SK-N-SH treated with all-trans-retinoic acid at 6 μM for 48 hours (cell line): Measurements from ENCODE around the gene PARP3.

Experiments used
- ATAC-seq: fragments of 200-7000 bp; cut with Tn5 transposase; 3 replicates; pipeline ENCODE4 v1.9.1; 2020; ENCODE audit warnings: mild to moderate bottlenecking, moderate library complexity
- ARNTL ChIP-seq: fragments of 450-650 bp; formaldehyde crosslinking; IDR thresholded peaks from 2 replicates; pipeline ENCODE4 v1.5.0; 2020; ENCODE audit warnings: low read depth, mild to moderate bottlenecking, moderate library complexity, borderline replicate concordance
- BACH2 ChIP-seq: fragments of 250-450 bp; sonication (Bioruptor Pico); IDR thresholded peaks from 2 replicates; pipeline ENCODE4 v1.9.0; 2021; ENCODE audit warnings: mild to moderate bottlenecking, borderline replicate concordance
- CSDC2 ChIP-seq: fragments of 250-450 bp; sonication (Bioruptor Pico); IDR thresholded peaks from 2 replicates; pipeline ENCODE4 v1.5.0; 2020; ENCODE audit warnings: mild to moderate bottlenecking, moderate library complexity
- ESRRG ChIP-seq: fragments of 250-450 bp; sonication (Bioruptor Pico); IDR thresholded peaks from 2 replicates; pipeline ENCODE4 v1.6.1; 2021; ENCODE audit warnings: mild to moderate bottlenecking
- GLIS3 ChIP-seq: fragments of 250-450 bp; sonication (Bioruptor Pico); IDR thresholded peaks from 2 replicates; pipeline ENCODE4 v1.5.0; 2020; ENCODE audit warnings: mild to moderate bottlenecking, moderate library complexity
- ISL1 ChIP-seq: fragments of 250-450 bp; sonication (Bioruptor Pico); IDR thresholded peaks from 2 replicates; pipeline ENCODE4 v2.1.2; 2022; ENCODE audit warnings: mild to moderate bottlenecking, moderate library complexity
- OSR1 ChIP-seq: fragments of 250-450 bp; sonication (Bioruptor Pico); IDR thresholded peaks from 2 replicates; pipeline ENCODE4 v1.8.0; 2022; ENCODE audit warnings: moderate library complexity, mild to moderate bottlenecking, inconsistent platforms
- PPARA ChIP-seq: fragments of 250-450 bp; sonication (Bioruptor Pico); IDR thresholded peaks from 2 replicates; pipeline ENCODE4 v1.5.0; 2020; ENCODE audit warnings: mild to moderate bottlenecking, borderline replicate concordance
- RARB ChIP-seq: fragments of 250-450 bp; sonication (Bioruptor Pico); IDR thresholded peaks from 2 replicates; pipeline ENCODE4 v1.8.0; 2021; ENCODE audit warnings: mild to moderate bottlenecking, moderate library complexity
- SNAI2 ChIP-seq: fragments of 250-450 bp; sonication (Bioruptor Pico); IDR thresholded peaks from 2 replicates; pipeline ENCODE4 v1.5.0; 2020; ENCODE audit warnings: mild to moderate bottlenecking, moderate library complexity
- TOX ChIP-seq: fragments of 250-450 bp; sonication (Bioruptor Pico); IDR thresholded peaks from 2 replicates; pipeline ENCODE4 v1.8.0; 2021; ENCODE audit warnings: mild to moderate bottlenecking, moderate library complexity, borderline replicate concordance
- ZC3H10 ChIP-seq: fragments of 250-450 bp; sonication (Bioruptor Pico); IDR thresholded peaks from 2 replicates; pipeline ENCODE4 v1.5.1; 2021; ENCODE audit warnings: mild to moderate bottlenecking, moderate library complexity
- ZFP3 ChIP-seq: fragments of 250-450 bp; sonication (Bioruptor Pico); IDR thresholded peaks from 2 replicates; pipeline ENCODE4 v1.5.0; 2020; ENCODE audit warnings: mild to moderate bottlenecking, moderate library complexity
- ZFP30 ChIP-seq: fragments of 450-650 bp; formaldehyde crosslinking; IDR thresholded peaks from 2 replicates; pipeline ENCODE4 v1.5.0; 2022; ENCODE audit warnings: mild to moderate bottlenecking, moderate library complexity
- ZNF565 ChIP-seq: fragments of 450-650 bp; formaldehyde crosslinking; conservative IDR thresholded peaks from 2 replicates; pipeline ENCODE4 v1.5.0; 2020; ENCODE audit warnings: low read depth, mild to moderate bottlenecking, moderate library complexity
- ZNF8 ChIP-seq: fragments of 450-650 bp; formaldehyde crosslinking; IDR thresholded peaks from 2 replicates; pipeline ENCODE4 v1.5.0; 2020; ENCODE audit warnings: mild to moderate bottlenecking, moderate library complexity
- TF ChIP-seq, protein P1 (sequence below): fragments of 250-450 bp; sonication (Bioruptor Pico); IDR thresholded peaks from 2 replicates; pipeline ENCODE4 v1.8.0; 2020; ENCODE audit warnings: mild to moderate bottlenecking, moderate library complexity, borderline replicate concordance
- TF ChIP-seq, protein P2 (sequence below): fragments of 250-450 bp; sonication (Bioruptor Pico); IDR thresholded peaks from 2 replicates; pipeline ENCODE4 v1.5.1; 2021; ENCODE audit warnings: mild to moderate bottlenecking, moderate library complexity
- TF ChIP-seq, protein P3 (sequence below): fragments of 250-450 bp; sonication (Bioruptor Pico); IDR thresholded peaks from 2 replicates; pipeline ENCODE4 v1.5.1; 2020; ENCODE audit warnings: low read depth, mild to moderate bottlenecking, moderate library complexity
- TF ChIP-seq, protein P4 (sequence below): fragments of 250-450 bp; sonication (Bioruptor Pico); IDR thresholded peaks from 2 replicates; pipeline ENCODE4 v1.8.0; 2021; ENCODE audit warnings: low read depth, mild to moderate bottlenecking, moderate library complexity, borderline replicate concordance
- TF ChIP-seq, protein P5 (sequence below): fragments of 250-450 bp; sonication (Bioruptor Pico); IDR thresholded peaks from 2 replicates; pipeline ENCODE4 v1.5.0; 2020; ENCODE audit warnings: mild to moderate bottlenecking, moderate library complexity

Gene PARP3

DNA sequence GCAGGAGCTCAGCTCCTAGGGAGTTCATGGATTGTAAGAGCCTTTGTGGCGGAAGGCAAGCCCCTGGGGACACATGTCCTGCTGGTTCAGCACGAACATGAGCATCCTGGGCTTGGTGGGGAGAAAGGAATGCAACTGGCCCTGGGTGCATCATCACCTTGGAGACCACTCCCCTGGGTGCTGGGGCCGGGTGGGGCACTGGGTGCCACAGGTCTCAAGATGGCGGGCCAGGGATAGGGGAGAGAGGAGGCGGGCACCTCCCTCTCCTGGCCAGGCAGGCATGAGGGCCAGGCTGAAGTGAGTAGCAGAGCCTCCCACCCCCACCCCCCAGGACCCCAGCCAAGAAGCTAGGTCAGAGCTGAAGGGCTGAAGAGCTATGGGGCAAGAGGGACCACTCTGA lies 24.3 kb downstream of the PARP3 start:
- ATAC-seq = no peak
- TF ChIP-seq ARNTL = no peak
- no peak for TF ChIP-seq PPARA (CRISPR knock-in tag)
- TF ChIP-seq RARB (CRISPR knock-in tag) = no peak
- no peak for TF ChIP-seq ZNF565 (CRISPR knock-in tag)
- TF ChIP-seq ZFP30 (CRISPR knock-in tag) = no peak
- no peak for TF ChIP-seq ZC3H10 (CRISPR knock-in tag)
- TF ChIP-seq, protein P1, sequence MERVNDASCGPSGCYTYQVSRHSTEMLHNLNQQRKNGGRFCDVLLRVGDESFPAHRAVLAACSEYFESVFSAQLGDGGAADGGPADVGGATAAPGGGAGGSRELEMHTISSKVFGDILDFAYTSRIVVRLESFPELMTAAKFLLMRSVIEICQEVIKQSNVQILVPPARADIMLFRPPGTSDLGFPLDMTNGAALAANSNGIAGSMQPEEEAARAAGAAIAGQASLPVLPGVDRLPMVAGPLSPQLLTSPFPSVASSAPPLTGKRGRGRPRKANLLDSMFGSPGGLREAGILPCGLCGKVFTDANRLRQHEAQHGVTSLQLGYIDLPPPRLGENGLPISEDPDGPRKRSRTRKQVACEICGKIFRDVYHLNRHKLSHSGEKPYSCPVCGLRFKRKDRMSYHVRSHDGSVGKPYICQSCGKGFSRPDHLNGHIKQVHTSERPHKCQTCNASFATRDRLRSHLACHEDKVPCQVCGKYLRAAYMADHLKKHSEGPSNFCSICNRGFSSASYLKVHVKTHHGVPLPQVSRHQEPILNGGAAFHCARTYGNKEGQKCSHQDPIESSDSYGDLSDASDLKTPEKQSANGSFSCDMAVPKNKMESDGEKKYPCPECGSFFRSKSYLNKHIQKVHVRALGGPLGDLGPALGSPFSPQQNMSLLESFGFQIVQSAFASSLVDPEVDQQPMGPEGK (CRISPR knock-in tag) = no peak
- no peak for TF ChIP-seq ISL1
- no peak for TF ChIP-seq GLIS3
- TF ChIP-seq, protein P2, sequence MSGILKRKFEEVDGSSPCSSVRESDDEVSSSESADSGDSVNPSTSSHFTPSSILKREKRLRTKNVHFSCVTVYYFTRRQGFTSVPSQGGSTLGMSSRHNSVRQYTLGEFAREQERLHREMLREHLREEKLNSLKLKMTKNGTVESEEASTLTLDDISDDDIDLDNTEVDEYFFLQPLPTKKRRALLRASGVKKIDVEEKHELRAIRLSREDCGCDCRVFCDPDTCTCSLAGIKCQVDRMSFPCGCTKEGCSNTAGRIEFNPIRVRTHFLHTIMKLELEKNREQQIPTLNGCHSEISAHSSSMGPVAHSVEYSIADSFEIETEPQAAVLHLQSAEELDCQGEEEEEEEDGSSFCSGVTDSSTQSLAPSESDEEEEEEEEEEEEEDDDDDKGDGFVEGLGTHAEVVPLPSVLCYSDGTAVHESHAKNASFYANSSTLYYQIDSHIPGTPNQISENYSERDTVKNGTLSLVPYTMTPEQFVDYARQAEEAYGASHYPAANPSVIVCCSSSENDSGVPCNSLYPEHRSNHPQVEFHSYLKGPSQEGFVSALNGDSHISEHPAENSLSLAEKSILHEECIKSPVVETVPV (CRISPR knock-in tag) = no peak
- TF ChIP-seq, protein P3, sequence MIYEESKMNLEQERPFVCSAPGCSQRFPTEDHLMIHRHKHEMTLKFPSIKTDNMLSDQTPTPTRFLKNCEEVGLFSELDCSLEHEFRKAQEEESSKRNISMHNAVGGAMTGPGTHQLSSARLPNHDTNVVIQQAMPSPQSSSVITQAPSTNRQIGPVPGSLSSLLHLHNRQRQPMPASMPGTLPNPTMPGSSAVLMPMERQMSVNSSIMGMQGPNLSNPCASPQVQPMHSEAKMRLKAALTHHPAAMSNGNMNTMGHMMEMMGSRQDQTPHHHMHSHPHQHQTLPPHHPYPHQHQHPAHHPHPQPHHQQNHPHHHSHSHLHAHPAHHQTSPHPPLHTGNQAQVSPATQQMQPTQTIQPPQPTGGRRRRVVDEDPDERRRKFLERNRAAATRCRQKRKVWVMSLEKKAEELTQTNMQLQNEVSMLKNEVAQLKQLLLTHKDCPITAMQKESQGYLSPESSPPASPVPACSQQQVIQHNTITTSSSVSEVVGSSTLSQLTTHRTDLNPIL (CRISPR knock-in tag) = no peak
- no peak for TF ChIP-seq ZFP3
- no peak for TF ChIP-seq OSR1
- TF ChIP-seq, protein P4, sequence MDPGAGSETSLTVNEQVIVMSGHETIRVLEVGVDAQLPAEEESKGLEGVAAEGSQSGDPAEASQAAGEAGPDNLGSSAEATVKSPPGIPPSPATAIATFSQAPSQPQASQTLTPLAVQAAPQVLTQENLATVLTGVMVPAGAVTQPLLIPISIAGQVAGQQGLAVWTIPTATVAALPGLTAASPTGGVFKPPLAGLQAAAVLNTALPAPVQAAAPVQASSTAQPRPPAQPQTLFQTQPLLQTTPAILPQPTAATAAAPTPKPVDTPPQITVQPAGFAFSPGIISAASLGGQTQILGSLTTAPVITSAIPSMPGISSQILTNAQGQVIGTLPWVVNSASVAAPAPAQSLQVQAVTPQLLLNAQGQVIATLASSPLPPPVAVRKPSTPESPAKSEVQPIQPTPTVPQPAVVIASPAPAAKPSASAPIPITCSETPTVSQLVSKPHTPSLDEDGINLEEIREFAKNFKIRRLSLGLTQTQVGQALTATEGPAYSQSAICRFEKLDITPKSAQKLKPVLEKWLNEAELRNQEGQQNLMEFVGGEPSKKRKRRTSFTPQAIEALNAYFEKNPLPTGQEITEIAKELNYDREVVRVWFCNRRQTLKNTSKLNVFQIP (CRISPR knock-in tag) = no peak
- TF ChIP-seq BACH2 (CRISPR knock-in tag) = no peak
- TF ChIP-seq TOX (CRISPR knock-in tag) = no peak
- no peak for TF ChIP-seq SNAI2 (CRISPR knock-in tag)
- TF ChIP-seq, protein P5, sequence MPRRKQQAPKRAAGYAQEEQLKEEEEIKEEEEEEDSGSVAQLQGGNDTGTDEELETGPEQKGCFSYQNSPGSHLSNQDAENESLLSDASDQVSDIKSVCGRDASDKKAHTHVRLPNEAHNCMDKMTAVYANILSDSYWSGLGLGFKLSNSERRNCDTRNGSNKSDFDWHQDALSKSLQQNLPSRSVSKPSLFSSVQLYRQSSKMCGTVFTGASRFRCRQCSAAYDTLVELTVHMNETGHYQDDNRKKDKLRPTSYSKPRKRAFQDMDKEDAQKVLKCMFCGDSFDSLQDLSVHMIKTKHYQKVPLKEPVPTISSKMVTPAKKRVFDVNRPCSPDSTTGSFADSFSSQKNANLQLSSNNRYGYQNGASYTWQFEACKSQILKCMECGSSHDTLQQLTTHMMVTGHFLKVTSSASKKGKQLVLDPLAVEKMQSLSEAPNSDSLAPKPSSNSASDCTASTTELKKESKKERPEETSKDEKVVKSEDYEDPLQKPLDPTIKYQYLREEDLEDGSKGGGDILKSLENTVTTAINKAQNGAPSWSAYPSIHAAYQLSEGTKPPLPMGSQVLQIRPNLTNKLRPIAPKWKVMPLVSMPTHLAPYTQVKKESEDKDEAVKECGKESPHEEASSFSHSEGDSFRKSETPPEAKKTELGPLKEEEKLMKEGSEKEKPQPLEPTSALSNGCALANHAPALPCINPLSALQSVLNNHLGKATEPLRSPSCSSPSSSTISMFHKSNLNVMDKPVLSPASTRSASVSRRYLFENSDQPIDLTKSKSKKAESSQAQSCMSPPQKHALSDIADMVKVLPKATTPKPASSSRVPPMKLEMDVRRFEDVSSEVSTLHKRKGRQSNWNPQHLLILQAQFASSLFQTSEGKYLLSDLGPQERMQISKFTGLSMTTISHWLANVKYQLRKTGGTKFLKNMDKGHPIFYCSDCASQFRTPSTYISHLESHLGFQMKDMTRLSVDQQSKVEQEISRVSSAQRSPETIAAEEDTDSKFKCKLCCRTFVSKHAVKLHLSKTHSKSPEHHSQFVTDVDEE (CRISPR knock-in tag) = no peak

DNA sequence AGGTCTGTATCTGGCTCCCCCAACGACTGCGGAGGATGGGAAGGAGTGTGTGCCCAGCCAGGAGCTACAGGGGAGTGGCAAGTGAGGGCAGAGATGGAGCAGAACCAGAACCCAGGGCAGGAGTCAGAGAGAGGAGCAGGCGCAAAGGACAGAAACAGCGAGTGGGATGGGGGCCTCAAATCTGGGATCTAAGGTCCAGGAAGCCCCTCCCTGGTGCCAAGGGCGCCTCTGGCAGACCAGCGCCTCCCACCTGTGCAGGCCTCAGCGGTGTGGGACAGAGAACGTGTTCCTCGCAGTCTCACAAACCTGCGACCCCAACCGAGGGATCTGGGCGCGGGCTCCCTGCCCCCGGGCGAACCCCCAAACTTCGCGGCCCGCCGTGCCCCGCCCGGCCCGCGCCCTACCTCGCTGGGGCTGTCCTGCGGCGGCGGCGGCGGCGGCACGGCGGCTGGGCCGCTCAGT lies 24.8 kb downstream of the PARP3 start:
- TF ChIP-seq, protein P1 (CRISPR knock-in tag) = no peak
- no peak for TF ChIP-seq ZFP30 (CRISPR knock-in tag)
- peak; percentile 53 for ATAC-seq

DNA sequence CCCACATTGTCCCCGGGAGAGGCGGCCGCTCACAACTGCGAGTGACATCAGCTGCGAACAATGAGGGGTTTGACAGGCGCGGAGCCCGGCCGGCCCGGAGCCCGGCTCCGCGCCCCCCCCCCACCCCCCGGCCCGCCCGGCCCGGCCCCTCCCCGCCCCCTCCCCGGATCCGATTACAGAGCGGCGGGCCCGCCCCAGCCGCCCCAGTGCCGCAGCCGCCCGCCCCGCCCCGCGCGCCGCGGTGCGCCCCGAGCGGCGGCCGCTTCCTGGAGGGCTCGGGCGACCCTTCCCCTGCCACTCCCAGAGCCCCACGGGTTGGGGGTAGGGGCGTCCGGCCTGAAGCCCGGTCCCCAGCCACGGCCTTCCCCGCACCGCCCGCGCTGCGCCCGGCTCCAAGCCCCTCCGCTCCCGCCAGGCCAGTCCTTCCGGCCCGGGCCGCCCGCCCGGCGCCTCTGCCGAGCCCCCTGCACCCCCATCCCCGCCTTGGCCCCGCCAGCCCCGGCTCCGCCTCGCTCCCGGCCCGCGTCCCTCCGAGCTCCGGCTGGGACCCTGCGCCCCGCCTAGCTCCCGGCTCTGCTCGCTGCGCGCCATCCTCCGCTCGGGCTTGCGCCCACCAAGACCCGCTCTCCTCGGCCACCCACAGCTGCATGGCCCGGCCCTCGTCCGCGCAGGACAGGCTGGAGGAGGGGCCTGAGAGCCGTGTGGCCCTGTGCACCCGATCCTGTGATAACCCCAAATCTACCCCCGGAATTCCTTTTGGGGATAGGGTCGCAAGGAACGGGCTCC lies 25.4 kb downstream of the PARP3 start, which contains the start of gene PCBP4:
PCBP4 (minus strand) TSS at position 71 of the 786 bp plus-strand sequence. CDS start 6,214 bp downstream, outside the sequence.
- TF ChIP-seq TOX (CRISPR knock-in tag) = no peak
- TF ChIP-seq, protein P2 (CRISPR knock-in tag) = no peak
- TF ChIP-seq, protein P1 (CRISPR knock-in tag) = no peak
- no peak for TF ChIP-seq ZNF8 (CRISPR knock-in tag)
- no peak for TF ChIP-seq ESRRG (CRISPR knock-in tag)
- no peak for TF ChIP-seq CSDC2 (CRISPR knock-in tag)
- no peak for TF ChIP-seq ARNTL
- no peak for TF ChIP-seq ZFP30 (CRISPR knock-in tag)
- no peak for TF ChIP-seq BACH2 (CRISPR knock-in tag)
- TF ChIP-seq PPARA (CRISPR knock-in tag) = no peak
- no peak for TF ChIP-seq SNAI2 (CRISPR knock-in tag)
- peak; percentile 73 for ATAC-seq
